Suprapubic skin (tissue), 4 donors: ENCODE results near the gene GTF2H3. TPM values are rescaled to one million over a fixed set of nuclear protein-coding genes. Genes with fewer than 3 reads are reported as not detected.
A peak's percentile ranks its signal among the peaks of the same experiment; 100 is the strongest.

Source experiments
- DNase-seq, 2 donors: peaks; one replicate each; pipeline ENCODE4 v3.0.0-alpha.2; 2019; ENCODE audit warnings: low spot score in 2 of 2
- H3K27ac ChIP-seq: fragments of 200-600 bp; sonication (generic); one replicate; pipeline ENCODE4 v1.5.1; 2019
- H3K27me3 ChIP-seq: fragments of 200-600 bp; sonication (generic); one replicate; pipeline ENCODE4 v1.5.1; 2019
- H3K36me3 ChIP-seq: fragments of 200-600 bp; sonication (generic); one replicate; pipeline ENCODE4 v1.5.1; 2019
- H3K4me1 ChIP-seq: fragments of 200-600 bp; sonication (generic); one replicate; pipeline ENCODE4 v1.5.1; 2019
- H3K4me3 ChIP-seq: fragments of 200-600 bp; sonication (generic); one replicate; pipeline ENCODE4 v1.5.1; 2019; ENCODE audit warnings: mild to moderate bottlenecking
- H3K9me3 ChIP-seq: fragments of 200-600 bp; sonication (generic); one replicate; pipeline ENCODE4 v1.5.1; 2019
- EP300 ChIP-seq: sonication (generic); formaldehyde crosslinking; IDR thresholded peaks from one replicate; pipeline ENCODE4 v1.6.1; 2017; ENCODE audit warnings: antibody characterized with exemption
- POLR2A ChIP-seq, 2 donors: fragments of 450-650 bp; IDR thresholded peaks; one replicate each; pipeline ENCODE4 v1.6.1; 2017; ENCODE audit warnings: antibody characterized with exemption in 2 of 2, mild to moderate bottlenecking in 2 of 2, moderate library complexity in 2 of 2
- POLR2AphosphoS5 ChIP-seq, 3 donors: sonication (generic); formaldehyde crosslinking; IDR thresholded peaks; one replicate each; pipeline ENCODE4 v1.6.1; 2017; ENCODE audit warnings: antibody characterized with exemption in 3 of 3
- WGBS: methylation state at CpG from one replicate; pipeline ENCODE4 v1.1.5; 2018; 5-methylcytosine and 5-hydroxymethylcytosine counted together
- total RNA-seq, 4 donors: library from RNA; depleted of rRNA; stranded (reverse); fragments of >200 nt; gene quantifications; one replicate each; pipeline ENCODE4 v1.1.0, GENCODE V29; 2016
- TF ChIP-seq, protein P1 (sequence below), 2 donors: fragments of 200-600 bp in 1 of 2; fragments of 450-650 bp in 1 of 2; sonication (generic) in 1 of 2; IDR thresholded peaks; one replicate each; pipeline ENCODE4 v1.5.1; 2016 to 2019; ENCODE audit warnings: antibody characterized with exemption in 2 of 2, mild to moderate bottlenecking in 1 of 2, moderate library complexity in 1 of 2

The GTF2H3 gene
- total RNA-seq, 4 donors from 2014 or later = 14.4 to 33.3 (median 23.3) TPM

DNA sequence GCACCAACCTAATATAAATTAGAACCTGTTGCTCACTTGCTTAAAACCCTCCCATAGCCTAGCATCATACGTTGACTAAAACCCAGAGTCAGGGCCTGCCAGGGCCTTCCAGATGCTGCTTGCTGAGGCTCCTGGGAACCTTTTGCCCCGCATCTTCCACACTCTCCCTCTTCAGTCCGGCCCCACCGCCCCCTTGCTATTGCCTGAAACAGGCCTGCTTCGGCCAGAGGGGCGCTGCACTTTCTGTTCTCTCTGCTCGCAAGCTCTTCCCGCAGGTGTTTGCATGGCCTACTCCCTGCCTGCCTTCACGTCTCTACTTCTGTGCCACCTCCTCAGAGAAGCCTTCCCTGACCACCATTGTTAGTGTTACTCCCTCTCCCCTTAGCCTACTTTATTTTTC is 23.6 kb downstream of the GTF2H3 start:
- no peaks in the 10 kb centered on the region for H3K9me3 ChIP-seq
- no peak for DNase-seq
- H3K27ac ChIP-seq = no peak overlapping the region
- no peaks in the 10 kb centered on the region for H3K27me3 ChIP-seq
- TF ChIP-seq, protein P1, sequence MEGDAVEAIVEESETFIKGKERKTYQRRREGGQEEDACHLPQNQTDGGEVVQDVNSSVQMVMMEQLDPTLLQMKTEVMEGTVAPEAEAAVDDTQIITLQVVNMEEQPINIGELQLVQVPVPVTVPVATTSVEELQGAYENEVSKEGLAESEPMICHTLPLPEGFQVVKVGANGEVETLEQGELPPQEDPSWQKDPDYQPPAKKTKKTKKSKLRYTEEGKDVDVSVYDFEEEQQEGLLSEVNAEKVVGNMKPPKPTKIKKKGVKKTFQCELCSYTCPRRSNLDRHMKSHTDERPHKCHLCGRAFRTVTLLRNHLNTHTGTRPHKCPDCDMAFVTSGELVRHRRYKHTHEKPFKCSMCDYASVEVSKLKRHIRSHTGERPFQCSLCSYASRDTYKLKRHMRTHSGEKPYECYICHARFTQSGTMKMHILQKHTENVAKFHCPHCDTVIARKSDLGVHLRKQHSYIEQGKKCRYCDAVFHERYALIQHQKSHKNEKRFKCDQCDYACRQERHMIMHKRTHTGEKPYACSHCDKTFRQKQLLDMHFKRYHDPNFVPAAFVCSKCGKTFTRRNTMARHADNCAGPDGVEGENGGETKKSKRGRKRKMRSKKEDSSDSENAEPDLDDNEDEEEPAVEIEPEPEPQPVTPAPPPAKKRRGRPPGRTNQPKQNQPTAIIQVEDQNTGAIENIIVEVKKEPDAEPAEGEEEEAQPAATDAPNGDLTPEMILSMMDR (IDR thresholded peaks at IDR 0.05) = no peak
- TF ChIP-seq POLR2AphosphoS5 (IDR thresholded peaks at IDR 0.05) (no peak), POLR2A (IDR thresholded peaks at IDR 0.05) (no peak), EP300 (no peak)
- H3K4me1 ChIP-seq = peaks cover 9% of the 10 kb centered on the region
- peaks cover 48% of the 10 kb centered on the region for H3K36me3 ChIP-seq
- 91% methylated on average over 9 of the region's 9 CpGs for WGBS
- H3K4me3 ChIP-seq = no peak overlapping the region

DNA sequence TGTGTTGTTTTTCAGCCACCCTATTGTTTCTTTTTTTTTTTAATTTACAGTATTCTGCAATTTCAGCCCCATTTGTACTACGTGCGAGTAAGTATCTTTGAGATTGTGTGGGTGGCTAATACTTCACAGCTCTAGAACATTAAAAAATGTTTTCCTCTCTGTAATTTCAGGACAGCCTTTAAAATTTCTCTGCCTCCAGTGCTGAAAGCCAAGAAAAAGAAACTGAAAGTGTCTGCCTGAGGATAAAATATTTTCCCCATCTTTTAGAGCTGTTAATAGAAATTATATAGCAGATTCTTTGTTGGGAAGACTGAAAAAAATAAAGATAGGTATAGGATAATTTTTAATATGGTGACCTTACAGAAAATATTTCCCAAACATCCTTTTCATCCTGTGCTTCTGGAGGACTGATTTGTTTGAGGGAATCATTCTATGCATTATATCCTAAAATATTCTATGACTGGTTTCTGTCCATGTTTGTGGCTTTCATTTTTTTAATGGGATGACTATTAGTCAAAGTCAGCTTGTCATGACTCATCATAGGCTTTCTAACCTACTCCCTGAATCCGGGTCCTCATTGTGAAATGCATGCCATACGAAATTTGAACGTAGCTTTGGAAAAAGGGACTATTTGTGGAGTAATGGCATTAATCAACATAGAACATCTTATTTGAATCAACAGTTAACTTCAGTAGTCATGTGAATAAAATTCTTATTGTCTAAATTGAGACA is 26.5 kb downstream of the GTF2H3 start:
- no peak for DNase-seq
- H3K4me1 ChIP-seq = peaks cover 9% of the 10 kb centered on the region
- no peak overlapping the region for H3K4me3 ChIP-seq
- no peaks in the 10 kb centered on the region for H3K9me3 ChIP-seq
- peaks cover 33% of the 10 kb centered on the region for H3K36me3 ChIP-seq
- 48% methylated on average over 5 of the region's 5 CpGs for whole genome bisulfite sequencing
- TF ChIP-seq, protein P1 (IDR thresholded peaks at IDR 0.05) = no peak
- TF ChIP-seq POLR2AphosphoS5 (IDR thresholded peaks at IDR 0.05) = no peak
- TF ChIP-seq EP300 = no peak
- TF ChIP-seq POLR2A (IDR thresholded peaks at IDR 0.05) = no peak
- peak overlapping the region; percentile 64 for H3K27ac ChIP-seq
- no peaks in the 10 kb centered on the region for H3K27me3 ChIP-seq

DNA sequence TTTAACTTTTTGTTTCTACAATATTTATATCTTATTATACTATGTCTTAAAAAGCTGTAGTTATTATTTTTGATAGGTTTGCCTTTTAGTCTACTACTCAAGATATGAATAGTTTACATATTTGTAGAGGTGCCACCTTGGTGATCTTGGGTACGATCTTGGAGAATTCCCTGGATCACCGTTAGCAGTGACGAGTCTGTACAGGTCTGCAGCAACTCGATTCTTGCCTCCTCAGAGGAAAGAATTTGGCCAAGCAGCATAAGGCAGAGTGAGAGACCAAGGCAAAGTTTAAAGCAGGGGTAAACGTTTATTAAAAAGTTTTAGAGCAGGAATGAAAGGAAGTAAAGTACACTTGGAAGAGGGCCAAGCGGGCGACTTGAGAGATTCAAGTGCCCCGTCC is 34.1 kb downstream of the GTF2H3 start:
- Histone ChIP-seq H3K4me1 (peaks cover 11% of the 10 kb centered on the region), H3K27me3 (no peaks in the 10 kb centered on the region), H3K27ac (peak overlapping the region; percentile 67), H3K4me3 (peak overlapping the region; percentile 5), H3K9me3 (no peaks in the 10 kb centered on the region), H3K36me3 (no peaks in the 10 kb centered on the region)
- TF ChIP-seq POLR2A (IDR thresholded peaks at IDR 0.05) = no peak
- TF ChIP-seq POLR2AphosphoS5 (IDR thresholded peaks at IDR 0.05) = no peak
- TF ChIP-seq, protein P1 (IDR thresholded peaks at IDR 0.05) = no peak
- no peak for TF ChIP-seq EP300
- WGBS = 55% methylated on average over 8 of the region's 8 CpGs
- DNase-seq = no peak

DNA sequence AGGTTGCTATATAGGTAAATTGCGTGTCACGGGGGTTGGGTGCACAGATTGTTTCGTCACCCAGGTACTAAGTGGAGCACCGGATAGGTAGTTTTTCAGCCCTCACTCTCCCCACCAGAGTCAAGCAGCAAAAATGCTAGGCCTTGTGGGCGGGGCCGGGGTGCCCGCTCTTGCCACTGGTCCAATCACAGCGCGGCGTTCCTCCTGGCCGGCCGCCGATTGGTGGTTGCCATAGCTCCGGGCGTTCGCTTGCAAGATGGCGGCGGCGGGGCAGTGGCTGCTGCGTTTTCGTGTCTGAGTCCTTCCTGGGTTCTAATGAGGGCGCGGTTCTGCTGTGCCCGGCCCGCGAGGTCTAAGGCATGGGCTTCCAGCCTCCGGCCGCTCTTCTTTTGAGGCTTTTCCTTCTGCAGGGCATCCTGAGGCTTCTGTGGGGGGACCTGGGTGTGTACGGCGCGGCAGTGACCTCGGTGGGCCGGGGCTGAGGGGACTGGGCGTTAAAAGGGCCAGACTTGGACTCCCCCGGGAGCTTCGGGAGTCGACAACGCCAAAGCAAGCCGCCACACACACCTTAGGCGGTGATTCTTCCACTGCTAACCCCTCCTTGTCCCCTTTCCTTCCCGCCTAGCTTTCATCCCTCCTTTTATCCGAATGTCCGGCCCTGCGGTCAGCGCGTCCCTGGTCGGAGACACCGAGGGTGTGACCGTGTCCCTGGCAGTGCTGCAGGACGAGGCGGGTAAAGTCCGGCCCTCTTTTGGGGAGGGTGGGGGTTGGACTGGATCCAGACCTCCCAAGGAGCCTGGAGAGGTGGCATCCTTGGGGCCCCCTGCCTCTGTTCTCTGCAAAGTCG is 37.5 kb downstream of the GTF2H3 start, which contains the start of gene TCTN2:
Gene TCTN2, plus strand, starts transcription at position 232 of the 847 bp plus-strand sequence. Its CDS starts 128 bp downstream, at position 360.
- Histone ChIP-seq H3K9me3 (no peaks in the 10 kb centered on the region), H3K27ac (peak within 1 kb of the TSS; percentile 38), H3K27me3 (no peaks in the 10 kb centered on the region), H3K36me3 (peaks cover 13% of the 10 kb centered on the region), H3K4me1 (peaks cover 11% of the 10 kb centered on the region), H3K4me3 (peak within 1 kb of the TSS; percentile 77)
- TF ChIP-seq POLR2AphosphoS5 (IDR thresholded peaks at IDR 0.05) = peak in 1 of 3 donors; percentile 10
- TF ChIP-seq, protein P1 (IDR thresholded peaks at IDR 0.05) = no peak
- DNase-seq = peak; percentile 97 to 98
- WGBS = 2% methylated on average over 36 of the region's 53 CpGs

DNA sequence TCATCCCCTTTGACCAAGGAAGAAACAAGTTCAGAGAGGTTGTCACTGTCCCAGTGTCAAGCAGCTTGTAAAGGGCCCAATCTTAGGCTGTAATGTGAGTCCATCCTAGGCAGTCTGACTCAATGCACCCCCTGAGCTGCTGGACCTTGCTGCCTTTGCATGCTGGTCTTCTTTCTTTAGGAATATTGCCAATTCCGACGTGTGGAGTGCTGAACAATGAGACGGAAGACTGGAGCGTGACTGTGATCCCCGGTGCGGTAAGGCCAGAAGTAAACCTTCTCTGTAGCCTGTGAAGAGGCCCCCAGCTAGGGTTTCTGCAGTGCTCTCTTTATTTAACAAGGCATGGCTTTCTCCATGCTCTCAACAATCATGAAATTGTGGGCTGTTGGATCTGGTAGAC is 38.2 kb downstream of the GTF2H3 start:
- no CpG with 5 or more reads among the region's 6 CpGs for WGBS
- Histone ChIP-seq H3K27ac (no peak overlapping the region), H3K27me3 (no peaks in the 10 kb centered on the region), H3K36me3 (peaks cover 18% of the 10 kb centered on the region), H3K4me1 (peaks cover 11% of the 10 kb centered on the region), H3K9me3 (no peaks in the 10 kb centered on the region), H3K4me3 (peak overlapping the region; percentile 77)
- no peak for TF ChIP-seq POLR2A (IDR thresholded peaks at IDR 0.05)
- TF ChIP-seq, protein P1 (IDR thresholded peaks at IDR 0.05) = no peak
- no peak for TF ChIP-seq EP300
- TF ChIP-seq POLR2AphosphoS5 (IDR thresholded peaks at IDR 0.05) = no peak
- DNase-seq = no peak
